ENCODE measurements around the gene CCNG2. TPM values are rescaled to one million over a fixed set of nuclear protein-coding genes. Genes with fewer than 3 reads are reported as not detected.
A peak's percentile ranks its signal among the peaks of the same experiment; 100 is the strongest.
"Not testable (repeated sequence)": the region's sequence is repeated elsewhere in the genome, so short reads cannot be mapped to it uniquely, and the experiment has no call there.

CCNG2 gene
- total RNA-seq, result 8.5 TPM
- long read RNA-seq, full-length matches to known transcripts, result 5 of 5 reads
- long read RNA-seq, partial matches to known transcripts, result 0 of 5 reads
- long read RNA-seq, other reads (novel, unspliced or antisense), result 0 of 5 reads

- DNase-seq (ENCODE audit: missing footprints) (peak; percentile 88), ATAC-seq (peak; percentile 57)
- intact Hi-C loops (cut with DNase I), result loop anchor here (1.0 to 5.0 kb wide), 2 partner anchors 60 to 81 kb away; no protein-coding TSS in a partner anchor
Measured at GRCh38 chr4:77156912-77157858, at the start of gene CCNG2. Gene CCNG2 (plus strand): TSS chr4:77157207. CDS start chr4:77158533, 1,326 bp downstream.

- no peak for ATAC-seq
- no peak for DNase-seq (ENCODE audit: missing footprints)
- intact Hi-C loops (cut with DNase I), result no loop called here
Measured at GRCh38 chr4:77110730-77111129, 46.3 kb upstream of the CCNG2 start.

- DNase-seq (ENCODE audit: missing footprints) (no peak), ATAC-seq (no peak)
- intact Hi-C loops (cut with DNase I), result no loop called here
Measured at GRCh38 chr4:77113069-77113468, 43.9 kb upstream of the CCNG2 start.

GRCh38 chr4:77117721-77118120 is 39.3 kb upstream of the CCNG2 start:
- intact Hi-C loops (cut with DNase I), result no loop called here
- ATAC-seq (no peak), DNase-seq (ENCODE audit: missing footprints) (no peak)

GRCh38 chr4:77120886-77121508 is 36.0 kb upstream of the CCNG2 start:
- no peak for ATAC-seq

GRCh38 chr4:77121736-77122240 is 35.2 kb upstream of the CCNG2 start:
- intact Hi-C loops (cut with DNase I), result no loop called here

More at GRCh38 chr4:77120886-77121508, 36.0 kb upstream of the CCNG2 start:
- intact Hi-C loops (cut with DNase I), result no loop called here
- DNase-seq (ENCODE audit: missing footprints), result no peak

GRCh38 chr4:77122656-77123055 is 34.4 kb upstream of the CCNG2 start:
- intact Hi-C loops (cut with DNase I), result no loop called here
- no peak for ATAC-seq
- no peak for DNase-seq (ENCODE audit: missing footprints)

More at GRCh38 chr4:77121736-77122240, 35.2 kb upstream of the CCNG2 start:
- ATAC-seq, result no peak
- DNase-seq (ENCODE audit: missing footprints), result no peak

- ATAC-seq, result no peak
- intact Hi-C loops (cut with DNase I), result no loop called here
- DNase-seq (ENCODE audit: missing footprints), result no peak
Measured at GRCh38 chr4:77123411-77123810, 33.6 kb upstream of the CCNG2 start.

- intact Hi-C loops (cut with DNase I), result no loop called here
- no peak for ATAC-seq
- no peak for DNase-seq (ENCODE audit: missing footprints)
Measured at GRCh38 chr4:77124576-77124975, 32.4 kb upstream of the CCNG2 start.

- intact Hi-C loops (cut with DNase I), result no loop called here
- DNase-seq (ENCODE audit: missing footprints), result no peak
- no peak for ATAC-seq
Measured at GRCh38 chr4:77125961-77126360, 31.0 kb upstream of the CCNG2 start.

- ATAC-seq, result peak; percentile 48
- no peak for DNase-seq (ENCODE audit: missing footprints)
- intact Hi-C loops (cut with DNase I), result no loop called here
Measured at GRCh38 chr4:77126809-77127208, 30.2 kb upstream of the CCNG2 start.

GRCh38 chr4:77127215-77127614 is 29.8 kb upstream of the CCNG2 start:
- peak; percentile 13 for ATAC-seq
- no peak for DNase-seq (ENCODE audit: missing footprints)
- intact Hi-C loops (cut with DNase I), result no loop called here

GRCh38 chr4:77127837-77128621 is 29.0 kb upstream of the CCNG2 start:
- intact Hi-C loops (cut with DNase I), result no loop called here
- ATAC-seq (no peak), DNase-seq (ENCODE audit: missing footprints) (no peak)

- DNase-seq (ENCODE audit: missing footprints), result no peak
- intact Hi-C loops (cut with DNase I), result loop anchor here (1.0 kb wide), 1 partner anchor 37 kb away; no protein-coding TSS in a partner anchor
- ATAC-seq, result no peak
Measured at GRCh38 chr4:77132652-77133312, 24.2 kb upstream of the CCNG2 start.

- ATAC-seq; DNase-seq (ENCODE audit: missing footprints); intact Hi-C loops (cut with DNase I): not testable (repeated sequence)
Measured at GRCh38 chr4:77137448-77137847, 19.6 kb upstream of the CCNG2 start.

GRCh38 chr4:77141964-77142645 is 14.9 kb upstream of the CCNG2 start:
- DNase-seq (ENCODE audit: missing footprints), result no peak

GRCh38 chr4:77142646-77143028 is 14.4 kb upstream of the CCNG2 start:
- no peak for ATAC-seq
- intact Hi-C loops (cut with DNase I), result no loop called here
- no peak for DNase-seq (ENCODE audit: missing footprints)

More at GRCh38 chr4:77141964-77142645, 14.9 kb upstream of the CCNG2 start:
- no peak for ATAC-seq
- intact Hi-C loops (cut with DNase I), result no loop called here

GRCh38 chr4:77143091-77143490 is 13.9 kb upstream of the CCNG2 start:
- intact Hi-C loops (cut with DNase I), result no loop called here
- DNase-seq (ENCODE audit: missing footprints) (no peak), ATAC-seq (no peak)

Measured in Right ventricle myocardium inferior (tissue), 1 donor.